SH-SY5Y (cell line): ENCODE results near the gene GPR139.

Experiments
- GATA2 ChIP-seq: IDR thresholded peaks from 2 replicates; pipeline ENCODE4 v1.6.1; 2011; ENCODE audit warnings: mild to moderate bottlenecking, low read depth, low read length
- GATA3 ChIP-seq: IDR thresholded peaks from 2 replicates; pipeline ENCODE4 v1.6.1; 2011; ENCODE audit warnings: low read depth, mild to moderate bottlenecking, low read length, moderate library complexity

The GPR139 gene

GRCh38 chr16:20074099-20074991, 655 bp upstream of the GPR139 start:
- TF ChIP-seq GATA2 (no peak), GATA3 (no peak)

DNA sequence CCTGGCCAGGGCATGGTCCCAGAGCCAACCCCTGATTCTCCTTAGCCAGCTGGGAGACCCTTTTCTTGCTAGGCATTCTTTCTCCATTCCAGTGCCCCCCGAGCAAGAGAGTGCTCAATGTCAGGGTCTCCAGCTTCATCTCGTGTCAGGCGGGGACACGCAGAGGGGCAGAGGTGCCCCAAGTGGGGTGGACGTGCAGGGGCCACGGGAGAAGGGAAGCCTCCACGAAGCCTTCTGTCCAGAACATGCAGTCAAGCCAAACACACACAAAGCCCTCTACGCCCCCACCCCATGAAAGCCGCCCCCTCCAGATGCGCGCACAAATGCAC, 852 bp downstream of the GPR139 start:
- TF ChIP-seq GATA2 (no peak), GATA3 (no peak)

DNA sequence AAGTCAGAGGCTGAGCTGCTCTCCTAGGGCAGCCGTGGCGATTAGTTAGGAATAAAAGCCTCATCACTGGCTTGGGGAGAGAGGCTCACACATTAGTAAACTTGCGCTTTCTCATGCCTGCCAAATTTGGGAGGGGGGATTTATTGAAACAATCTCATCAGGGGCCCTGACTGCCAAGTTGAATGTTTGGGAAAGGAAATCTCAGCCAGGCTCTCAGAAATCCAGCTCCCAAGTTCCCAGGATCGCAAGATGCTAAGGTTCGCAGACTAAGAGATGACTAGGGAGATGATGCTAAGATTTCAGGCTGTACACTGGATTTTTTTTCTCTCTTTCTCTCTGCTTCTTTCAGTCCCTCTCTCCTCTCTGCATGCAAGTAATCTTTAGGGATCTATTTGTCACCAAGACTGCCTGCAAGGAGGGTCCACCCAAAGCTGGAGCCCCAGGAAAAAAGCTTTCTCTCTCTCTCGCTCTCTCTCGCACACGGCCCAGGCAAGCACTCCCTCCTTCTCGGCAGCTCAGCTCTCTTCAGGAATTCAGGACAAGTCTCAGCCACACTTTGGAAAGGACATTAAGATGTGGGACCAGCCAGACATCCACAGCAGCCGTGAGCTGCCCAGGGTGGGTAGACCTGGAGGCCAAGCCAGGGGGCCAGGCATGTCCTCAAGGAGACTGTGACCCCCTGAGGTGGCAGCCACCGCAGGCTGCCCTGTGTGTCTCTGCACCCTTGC, 1.4 kb downstream of the GPR139 start:
- TF ChIP-seq GATA2 = no peak
- no peak for TF ChIP-seq GATA3

- no peak for TF ChIP-seq GATA3
Measured at GRCh38 chr16:20064931-20065330, 8.8 kb downstream of the GPR139 start.

GRCh38 chr16:20064520-20064919, 9.2 kb downstream of the GPR139 start:
- no peak for TF ChIP-seq GATA3
- TF ChIP-seq GATA2 = no peak

DNA sequence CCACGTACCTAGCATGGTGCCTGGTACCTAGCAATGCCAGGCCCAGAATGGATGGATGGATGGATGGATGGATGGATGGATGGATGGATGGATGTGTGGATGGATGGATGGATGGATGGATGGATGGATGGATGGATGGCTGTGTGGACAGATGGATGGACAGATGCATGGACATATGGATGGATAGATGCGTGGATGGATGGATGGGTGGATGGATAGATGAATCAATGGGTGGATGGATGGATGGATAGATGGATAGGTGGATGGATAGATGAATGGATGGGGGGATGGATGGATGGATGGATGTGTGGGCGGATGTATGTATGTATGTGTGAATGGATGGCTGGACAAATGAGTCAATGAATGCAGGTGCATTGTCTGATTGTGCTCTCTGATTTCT, 12.6 kb downstream of the GPR139 start:
- TF ChIP-seq GATA3 (no peak), GATA2 (no peak)

DNA sequence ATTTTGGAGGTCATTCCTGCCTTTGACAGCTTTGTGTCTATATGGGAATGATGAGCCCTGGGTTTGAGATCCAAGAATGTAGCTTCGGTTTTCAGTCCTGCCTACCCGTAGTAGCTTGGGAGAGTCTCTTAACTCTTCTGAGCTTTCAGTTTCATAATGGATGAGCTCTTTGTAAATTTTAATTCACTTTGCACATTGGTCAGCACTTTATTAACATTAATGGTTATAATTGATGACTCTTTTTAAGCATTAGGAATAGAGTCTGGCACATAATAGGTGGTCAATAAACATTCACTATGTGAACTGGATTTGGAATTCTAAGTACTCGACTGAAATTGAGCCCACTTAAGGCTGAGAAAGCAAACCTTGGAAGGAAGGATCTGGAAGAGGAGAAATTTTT, 17.3 kb downstream of the GPR139 start:
- no peak for TF ChIP-seq GATA2
- TF ChIP-seq GATA3 = no peak

DNA sequence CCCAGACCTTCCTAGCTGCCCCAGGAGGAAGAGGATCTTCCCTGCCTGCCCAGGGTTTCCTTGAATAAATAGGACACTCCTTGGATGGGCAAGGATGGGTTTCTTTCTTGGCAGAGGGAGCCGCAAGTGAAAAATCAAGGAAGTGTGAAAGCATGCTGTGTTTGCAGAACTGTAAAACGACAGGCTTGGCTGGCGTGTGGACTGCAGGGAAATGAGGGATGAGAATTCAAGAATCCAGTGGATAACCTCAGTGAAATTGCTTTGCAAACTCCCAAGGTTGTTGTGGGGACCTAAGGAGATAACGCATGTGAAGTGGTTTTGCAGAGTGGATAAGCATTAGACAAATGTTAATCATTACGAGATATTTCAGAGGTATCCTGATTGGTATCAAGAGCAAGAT, 20.4 kb downstream of the GPR139 start:
- TF ChIP-seq GATA3 = no peak
- no peak for TF ChIP-seq GATA2

DNA sequence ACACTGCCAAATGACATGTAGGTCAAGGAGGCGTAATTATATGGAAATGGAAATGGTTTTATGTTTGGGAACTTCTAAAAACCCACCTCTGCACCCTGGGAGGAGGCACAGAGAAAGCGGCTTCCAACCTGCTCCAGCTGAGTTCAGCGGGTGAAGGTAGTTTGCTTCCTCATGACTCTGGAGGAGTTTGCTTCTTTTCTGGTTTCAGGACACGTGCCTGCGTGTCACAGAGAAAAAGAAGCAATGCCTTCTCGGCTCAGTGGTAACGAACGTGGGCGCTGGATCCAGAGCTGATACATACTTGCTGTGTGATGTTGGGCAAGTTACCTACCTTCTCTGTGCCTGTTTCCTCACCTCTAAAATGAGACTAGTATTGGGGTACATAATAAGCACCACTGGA, 22.1 kb downstream of the GPR139 start:
- TF ChIP-seq GATA2 = no peak
- no peak for TF ChIP-seq GATA3

DNA sequence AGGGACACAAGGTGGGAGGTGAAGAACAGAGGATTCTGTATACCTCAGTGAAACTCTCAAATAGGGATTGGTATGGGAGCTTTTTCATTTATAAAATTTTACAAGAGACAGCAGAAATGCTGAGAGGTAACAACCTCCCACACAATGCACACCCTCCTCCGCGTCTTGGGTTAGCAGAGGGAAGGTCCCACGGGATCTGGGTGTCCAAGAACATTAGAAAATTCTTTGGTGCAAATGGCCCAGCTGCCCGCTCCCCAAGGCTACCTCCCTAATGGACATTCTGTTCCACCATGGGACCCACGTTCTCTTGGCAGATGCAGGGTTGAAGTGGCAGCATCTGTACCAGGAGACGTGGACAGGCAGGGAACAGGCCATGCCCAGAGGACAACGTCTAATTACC, 22.5 kb downstream of the GPR139 start:
- TF ChIP-seq GATA2 = no peak
- no peak for TF ChIP-seq GATA3

DNA sequence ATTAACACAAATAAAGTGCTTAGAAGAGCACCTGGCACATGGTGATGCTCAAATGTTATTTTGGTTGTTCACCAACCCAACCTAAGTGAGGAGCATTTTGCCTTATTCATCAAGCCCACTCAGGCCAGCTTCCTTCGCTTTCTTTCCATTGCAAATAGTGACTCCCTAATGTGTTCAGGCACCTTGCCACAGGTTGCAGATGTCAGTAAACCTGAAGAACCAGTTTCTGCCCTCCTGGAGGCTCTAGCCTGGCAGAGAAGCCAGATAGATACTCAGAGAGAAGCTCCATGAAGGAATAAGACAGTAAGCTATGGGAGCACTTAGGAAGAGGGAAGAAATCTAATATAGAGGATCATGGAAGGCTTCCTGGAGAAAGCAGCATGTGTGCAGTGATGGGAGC, 23.9 kb downstream of the GPR139 start:
- TF ChIP-seq GATA3 (no peak), GATA2 (no peak)

DNA sequence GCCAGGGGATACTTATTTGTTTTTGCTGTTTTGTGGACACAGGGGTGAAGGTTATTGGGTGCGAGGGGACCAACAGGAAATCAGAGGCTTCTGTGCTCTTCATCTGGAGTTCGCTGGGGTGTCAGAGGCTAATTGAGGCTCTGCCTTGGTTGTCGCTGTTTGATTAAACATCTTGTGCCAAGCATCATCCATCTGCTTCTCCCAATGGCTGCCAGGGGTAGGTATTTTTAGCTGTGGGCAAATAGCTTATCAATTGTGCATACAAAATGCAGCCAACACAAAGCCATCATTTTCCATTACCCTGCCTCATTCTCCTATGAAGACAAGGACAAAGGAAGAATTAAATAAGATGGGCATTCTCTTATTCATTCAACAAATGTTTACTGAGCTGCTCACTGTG, 27.8 kb downstream of the GPR139 start:
- no peak for TF ChIP-seq GATA3

GRCh38 chr16:20042848-20043247, 30.8 kb downstream of the GPR139 start:
- no peak for TF ChIP-seq GATA2
- TF ChIP-seq GATA3 = no peak

DNA sequence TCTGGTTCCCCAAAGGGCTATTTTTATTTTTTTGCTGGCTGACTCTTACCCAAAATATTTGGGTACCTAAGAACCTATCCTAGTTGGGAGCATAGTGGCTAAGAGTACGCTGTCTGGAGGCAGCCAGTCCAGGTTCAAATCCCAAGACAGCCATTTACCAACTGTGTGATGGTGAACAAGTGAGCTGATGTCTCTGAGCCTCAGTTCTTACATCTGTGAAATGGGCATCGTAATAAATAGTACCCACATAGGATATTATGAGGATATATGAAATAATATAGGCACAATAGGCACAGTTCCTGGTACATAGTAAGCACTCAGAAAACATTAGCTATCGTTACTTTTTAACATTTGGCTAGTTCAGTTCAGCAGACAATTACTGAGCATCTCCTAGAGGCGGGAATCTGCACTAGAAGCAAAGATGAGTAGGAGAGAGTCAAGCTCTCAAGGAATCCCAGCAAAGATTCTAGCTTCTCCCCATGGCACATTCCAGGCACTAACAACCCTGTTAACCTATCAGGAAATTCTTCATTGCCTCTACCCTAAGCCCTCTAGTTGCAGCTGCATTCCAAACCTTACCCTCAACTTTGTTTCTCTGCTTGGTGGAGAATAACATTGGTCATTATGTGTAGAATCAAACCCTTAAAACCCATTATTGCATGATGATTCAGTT, 31.6 kb downstream of the GPR139 start:
- TF ChIP-seq GATA2 (no peak), GATA3 (no peak)

DNA sequence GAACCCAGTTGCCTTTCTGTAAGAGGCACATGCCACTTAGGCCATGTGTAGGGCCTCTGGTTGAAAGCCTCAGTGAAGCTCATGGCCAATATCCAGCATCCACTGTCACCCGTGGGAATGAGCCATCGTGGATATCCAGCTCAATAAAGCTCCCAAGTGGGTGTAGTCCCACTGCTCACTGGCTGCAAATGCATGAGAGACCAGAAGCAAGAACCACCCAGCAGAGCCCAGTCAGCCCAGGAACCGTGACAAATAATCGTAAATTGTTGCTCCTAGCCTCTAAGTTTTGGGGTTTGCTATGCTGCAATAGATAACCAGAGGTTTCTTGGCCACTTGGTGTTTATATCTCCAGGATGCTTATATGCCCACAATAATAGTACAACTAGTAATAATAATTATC, 33.7 kb downstream of the GPR139 start:
- no peak for TF ChIP-seq GATA3
